OCI-LY1 (cell line): ENCODE results near the gene SNRNP200.

ENCODE experiments used
- CTCF ChIP-seq: fragments of 200-600 bp; sonication (generic), shearing (Covaris generic); IDR thresholded peaks from 2 replicates; pipeline ENCODE4 v1.5.1; 2017; ENCODE audit warnings: mild to moderate bottlenecking, antibody characterized with exemption, low read length, moderate library complexity, mixed read lengths
- EZH2 ChIP-seq: fragments of 200-600 bp; sonication (generic), shearing (Covaris generic); IDR thresholded peaks from 2 replicates; pipeline ENCODE4 v1.8.0; 2017; ENCODE audit warnings: borderline replicate concordance, mixed run types, mild to moderate bottlenecking, antibody characterized with exemption, low read length, moderate library complexity, mixed read lengths

- TF ChIP-seq CTCF (peak; percentile 42; the same call in 1 of the 2 replicates), EZH2 (no peak)
These were observed 39.3 kb downstream of the SNRNP200 start, which contains the start of the genes CIAO1 and TMEM127 for GRCh38 chr2:96265840-96266679.
